GM18505 (cell line): ENCODE measurements around the gene PTGDS.

ENCODE experiments used
- ATAC-seq: cut with Tn5 transposase; IDR thresholded peaks from one replicate; pipeline ENCODE4 v1.9.1; 2021; ENCODE audit not compliant: unreplicated experiment
- POLR2A ChIP-seq: IDR thresholded peaks from 4 replicates; pipeline ENCODE4 v1.6.1; 2011; ENCODE audit warnings: borderline replicate concordance; ENCODE audit not compliant: insufficient read depth, insufficient read length; ENCODE audit errors: extremely low read depth

Gene PTGDS

DNA sequence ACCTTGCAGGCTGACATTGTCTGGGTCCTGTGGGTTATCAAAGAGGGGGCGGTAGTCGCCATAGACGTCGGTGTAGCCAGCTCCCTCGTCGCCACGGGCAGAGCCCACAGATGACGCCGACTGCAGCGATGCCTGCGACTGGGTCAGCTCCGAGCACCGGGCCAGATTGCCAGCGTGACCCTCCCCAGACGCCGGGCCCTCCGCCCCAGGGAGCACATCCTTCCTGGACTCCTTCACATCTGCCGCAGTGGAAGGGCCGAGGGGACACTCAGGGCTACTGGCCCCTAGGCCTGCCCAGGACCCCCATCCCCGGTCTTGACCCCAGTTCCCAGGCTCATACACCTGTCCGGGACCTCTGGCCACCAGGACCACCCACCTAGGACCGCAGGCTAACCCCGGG is 36.9 kb downstream of the PTGDS start:
- no peak for TF ChIP-seq POLR2A
- ATAC-seq: no peak

DNA sequence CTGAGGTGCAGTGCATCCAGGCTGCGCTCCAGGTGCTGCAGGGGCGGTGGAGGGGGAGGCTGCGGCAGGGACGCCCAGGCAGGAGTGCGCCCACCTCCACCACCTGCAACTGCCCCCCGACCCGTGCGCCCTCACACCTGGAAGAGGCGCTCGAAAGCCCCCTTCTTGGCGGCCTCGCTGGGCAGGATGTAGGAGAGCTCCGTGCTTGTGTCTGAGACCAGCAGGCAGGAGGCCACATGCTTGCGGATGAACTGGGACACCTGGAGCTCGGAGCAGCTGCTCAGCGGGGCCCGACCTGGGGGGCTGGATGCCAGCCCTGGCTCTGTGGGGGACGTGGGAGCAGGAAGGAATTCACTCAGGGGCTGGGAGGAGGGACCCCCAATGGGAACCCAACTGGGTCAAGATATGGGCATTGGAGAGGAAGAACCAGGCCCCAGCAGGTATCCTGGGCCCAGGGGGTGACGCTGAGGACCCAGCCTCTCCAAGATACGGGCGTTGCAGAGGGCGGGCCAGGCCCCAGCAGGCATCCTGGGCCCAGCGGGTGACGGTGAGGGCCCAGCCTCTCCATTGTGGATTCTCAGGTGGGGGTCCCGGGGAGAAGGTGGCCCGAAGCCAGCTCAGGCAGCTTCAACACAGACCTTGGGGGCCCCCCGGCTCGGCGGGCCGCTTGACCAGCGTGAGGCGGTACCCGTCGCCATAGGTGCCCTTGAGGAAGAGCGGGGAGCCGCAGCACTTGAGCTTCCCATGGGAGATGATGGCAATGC is 37.7 kb downstream of the PTGDS start:
- no peak for TF ChIP-seq POLR2A

DNA sequence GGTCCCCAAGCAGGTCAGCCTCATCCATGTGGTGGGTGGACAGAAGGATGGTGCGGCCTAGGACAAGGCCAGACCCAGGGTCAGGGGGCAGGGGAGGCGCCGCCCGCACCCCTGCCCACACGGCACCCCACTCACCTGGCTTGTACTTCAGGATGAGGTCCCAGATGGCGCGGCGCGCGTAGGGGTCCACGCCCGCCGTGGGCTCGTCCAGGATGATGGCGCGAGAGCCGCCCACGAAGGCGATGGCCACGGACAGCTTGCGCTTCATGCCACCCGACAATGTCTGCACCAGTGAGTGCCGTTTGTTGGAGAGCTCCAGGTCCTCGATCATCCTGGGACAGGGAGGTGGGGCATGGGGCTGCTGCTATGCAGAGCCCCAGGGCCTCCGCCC is 38.2 kb downstream of the PTGDS start:
- no peak for TF ChIP-seq POLR2A
- ATAC-seq: no peak

More for the DNA sequence above, 37.7 kb downstream of the PTGDS start:
- ATAC-seq: no peak

DNA sequence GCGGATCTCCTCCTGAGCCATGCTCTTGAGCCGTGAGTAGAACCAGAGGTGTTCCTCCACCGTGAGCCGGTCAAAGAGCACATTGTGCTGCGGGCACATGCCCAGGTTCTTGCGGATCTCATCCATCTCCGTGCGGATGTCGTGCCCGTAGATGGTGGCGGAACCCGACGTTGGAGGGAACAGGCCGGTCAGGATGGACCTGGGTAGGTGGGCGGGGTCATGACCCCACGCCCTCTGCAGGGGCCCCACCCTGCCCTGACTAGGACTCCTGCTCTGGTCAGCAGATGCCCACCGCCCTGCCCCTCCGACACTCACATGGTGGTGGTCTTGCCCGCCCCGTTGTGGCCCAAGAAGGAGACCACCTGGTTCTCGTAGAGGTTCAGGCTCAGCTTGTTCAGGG is 38.7 kb downstream of the PTGDS start:
- no peak for TF ChIP-seq POLR2A

DNA sequence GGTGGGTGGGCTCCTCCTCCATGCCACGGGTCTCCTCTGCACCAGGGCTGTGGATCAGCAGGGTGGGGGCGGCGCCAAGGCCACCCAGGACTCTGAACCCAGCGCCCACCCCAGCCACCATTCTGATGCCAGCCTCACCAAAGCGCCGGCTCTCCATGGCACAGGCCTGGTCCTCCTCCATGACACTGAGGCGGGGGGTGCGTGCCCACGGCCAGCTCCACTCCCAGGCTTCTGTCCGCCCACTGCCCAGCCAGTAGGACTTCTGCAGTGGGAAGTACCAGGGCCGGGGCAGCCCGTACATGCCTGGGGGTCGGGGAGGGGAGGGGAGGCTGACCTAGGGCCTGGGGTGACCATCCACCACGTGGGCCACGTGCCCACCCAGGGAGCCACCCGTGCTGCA is 39.1 kb downstream of the PTGDS start:
- ATAC-seq: no peak
- TF ChIP-seq POLR2A: no peak

More for the DNA sequence above, 38.7 kb downstream of the PTGDS start:
- no peak for ATAC-seq

DNA sequence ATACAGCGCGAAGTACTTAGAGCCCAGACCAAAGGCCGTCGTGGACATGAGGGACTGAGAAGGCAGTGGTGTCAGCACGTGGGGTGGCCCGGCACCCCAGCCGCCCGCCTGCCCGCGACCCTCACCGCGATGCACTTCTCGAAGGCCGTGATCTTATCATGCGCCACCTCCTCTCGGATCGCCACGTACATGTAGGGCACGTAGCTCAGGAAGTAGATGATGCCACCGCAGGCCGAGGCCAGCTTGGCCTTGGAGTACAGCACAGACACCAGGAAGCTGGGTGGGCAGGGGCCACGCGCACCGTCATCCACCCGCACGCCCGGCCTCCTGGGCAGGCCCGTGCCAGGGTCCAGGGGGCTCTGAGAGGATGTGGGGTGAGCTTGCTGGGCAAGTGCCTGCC is 39.8 kb downstream of the PTGDS start:
- no peak for ATAC-seq
- no peak for TF ChIP-seq POLR2A

DNA sequence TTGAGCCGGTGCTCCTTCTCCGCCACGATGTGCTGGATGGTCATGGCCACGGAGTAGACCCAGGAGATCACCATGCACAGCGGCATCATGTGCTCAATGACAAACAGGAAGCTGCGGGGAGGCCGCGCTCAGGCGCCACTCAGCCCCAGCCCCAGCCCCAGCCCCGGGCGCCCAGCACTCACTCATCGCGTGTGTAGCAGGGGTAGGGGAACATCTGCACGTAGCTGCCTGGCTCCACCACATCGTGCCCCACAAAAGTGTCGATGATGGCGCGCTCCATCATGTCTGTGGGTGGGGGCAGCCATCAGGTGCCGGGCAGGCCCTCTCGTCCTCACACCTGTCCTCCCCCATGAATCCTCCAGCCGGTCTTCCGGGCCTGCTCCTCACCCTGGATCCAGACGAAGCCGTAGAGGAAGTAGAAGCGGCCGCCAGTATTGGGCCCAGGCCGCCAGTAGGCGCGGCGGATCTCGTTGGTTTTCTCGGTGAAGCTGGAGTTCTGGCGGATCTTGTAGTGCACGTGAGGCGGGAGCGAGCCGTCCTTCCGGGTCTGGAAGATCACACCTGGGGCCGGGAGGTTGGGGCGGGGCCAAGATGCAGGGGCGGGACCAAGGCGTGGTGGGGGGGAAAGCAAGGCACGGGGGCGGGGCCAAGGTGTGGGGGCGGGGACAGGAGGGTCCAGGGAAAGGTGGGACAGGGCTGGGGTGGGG is 40.6 kb downstream of the PTGDS start:
- no peak for TF ChIP-seq POLR2A
- no peak for ATAC-seq

DNA sequence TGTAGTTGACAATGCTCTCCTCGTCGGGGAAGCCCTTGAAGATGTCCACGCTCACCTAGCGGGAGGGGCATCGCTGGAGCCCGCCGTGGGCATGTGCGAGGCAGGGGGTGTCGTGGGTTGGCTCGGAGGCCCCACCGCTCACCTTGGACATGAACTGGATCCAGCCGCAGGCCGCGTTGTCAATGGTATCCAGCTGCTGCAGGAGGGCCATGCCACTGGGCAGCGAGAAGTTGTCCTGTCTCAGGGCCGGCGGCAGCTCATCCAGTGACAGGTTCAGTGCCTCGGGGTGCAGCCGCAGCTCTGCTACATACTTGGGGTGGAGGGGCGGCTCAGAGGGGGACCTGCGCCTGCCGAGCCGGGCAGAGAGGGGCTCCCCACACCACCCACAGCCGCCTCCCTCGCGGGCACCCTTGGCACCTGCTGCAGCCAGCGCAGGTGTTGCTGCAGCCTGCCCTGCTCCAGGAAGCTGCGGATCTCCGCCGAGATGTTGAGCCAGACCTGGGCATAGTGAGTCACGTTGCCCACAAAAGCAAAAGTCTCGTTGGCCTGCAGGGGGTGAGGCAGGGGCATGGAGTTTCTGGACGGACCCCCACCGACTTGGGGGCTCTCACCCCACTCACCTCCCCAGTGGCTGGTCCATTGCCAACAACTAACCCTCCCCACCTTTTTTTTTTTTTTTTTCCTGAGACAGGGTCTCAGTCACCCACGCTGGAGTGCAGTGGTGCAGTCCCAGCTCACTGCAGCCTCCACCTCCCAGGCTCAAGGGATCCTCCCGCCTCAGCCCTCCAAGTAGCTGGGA is 41.7 kb downstream of the PTGDS start:
- no peak for ATAC-seq
- TF ChIP-seq POLR2A: no peak

DNA sequence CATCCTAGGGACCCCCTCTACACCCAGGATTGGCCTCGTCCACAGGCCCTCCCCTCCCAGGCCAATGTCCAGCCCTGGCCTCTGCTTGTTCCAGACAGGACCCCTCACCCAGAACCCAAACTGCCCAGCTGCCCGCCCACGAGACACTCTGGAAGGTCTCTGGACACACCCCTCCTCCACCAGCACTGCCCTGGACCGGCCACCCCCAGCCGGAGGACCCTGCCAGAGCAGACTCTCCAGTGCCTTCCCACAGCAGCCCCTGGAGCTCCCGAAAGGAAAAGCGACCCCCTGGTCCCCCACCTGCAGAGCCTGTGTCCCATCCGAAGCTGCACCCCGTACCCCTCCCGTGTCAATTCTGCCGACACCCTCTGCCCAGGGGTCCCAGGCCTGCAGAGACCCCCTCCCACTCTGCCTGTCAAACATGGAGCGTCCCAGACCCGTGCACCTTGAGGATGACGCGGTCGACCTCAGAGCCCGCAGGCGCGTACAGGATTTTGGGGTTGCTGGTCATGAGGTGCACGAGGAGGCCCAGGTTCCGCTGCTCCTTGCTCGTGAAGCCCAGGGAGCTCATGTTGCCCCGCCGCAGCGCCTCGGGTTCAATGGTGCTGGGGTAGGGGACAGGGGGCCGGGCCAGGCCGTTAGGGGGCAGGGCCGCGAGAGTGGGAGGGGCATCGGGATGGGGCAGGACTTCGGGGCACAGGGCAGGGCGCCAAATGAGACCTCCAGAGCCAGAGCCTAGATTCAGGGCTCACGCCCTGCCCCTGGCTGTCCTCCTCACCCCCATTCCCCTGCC is 42.8 kb downstream of the PTGDS start:
- no peak for TF ChIP-seq POLR2A
- no peak for ATAC-seq

DNA sequence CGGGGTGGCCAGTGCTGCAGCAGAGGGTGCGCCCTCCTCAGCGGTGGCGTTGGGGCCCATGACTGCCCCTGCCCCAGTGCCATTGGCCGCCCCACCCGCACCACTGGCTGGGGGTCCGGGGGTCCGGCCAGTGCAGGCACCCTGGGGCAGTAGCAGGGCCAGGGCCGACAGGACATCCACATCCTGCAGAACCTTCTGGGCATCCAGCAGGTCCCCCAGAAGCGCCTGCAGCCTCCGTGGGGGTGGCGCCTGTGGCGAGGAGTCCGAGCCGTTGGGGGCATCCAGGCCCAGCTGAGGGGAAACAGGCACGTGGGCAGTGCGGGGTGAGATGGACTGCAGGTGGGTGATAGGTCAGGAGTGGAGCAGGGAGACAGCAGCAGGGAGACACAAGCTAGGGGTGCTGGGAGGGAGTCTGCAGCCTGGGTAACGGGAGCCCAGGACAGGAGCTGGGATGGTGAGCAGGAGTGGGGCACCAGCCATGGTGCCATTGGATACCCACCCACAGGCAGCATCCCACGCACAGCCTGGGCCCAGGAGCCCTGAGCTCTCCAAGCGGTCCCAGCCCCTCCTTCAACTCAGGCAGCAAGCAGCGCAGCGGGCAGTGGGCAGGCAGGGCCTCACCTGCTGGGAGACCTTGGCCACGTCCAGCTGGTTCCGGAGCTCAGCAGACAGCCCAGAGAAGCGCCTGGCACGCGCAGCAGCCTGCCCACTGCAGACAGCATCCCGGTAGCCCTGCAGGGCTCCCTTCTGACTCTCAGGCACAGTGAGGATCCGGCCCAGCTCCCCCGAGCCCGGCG is 43.7 kb downstream of the PTGDS start:
- no peak for ATAC-seq
- TF ChIP-seq POLR2A: no peak

DNA sequence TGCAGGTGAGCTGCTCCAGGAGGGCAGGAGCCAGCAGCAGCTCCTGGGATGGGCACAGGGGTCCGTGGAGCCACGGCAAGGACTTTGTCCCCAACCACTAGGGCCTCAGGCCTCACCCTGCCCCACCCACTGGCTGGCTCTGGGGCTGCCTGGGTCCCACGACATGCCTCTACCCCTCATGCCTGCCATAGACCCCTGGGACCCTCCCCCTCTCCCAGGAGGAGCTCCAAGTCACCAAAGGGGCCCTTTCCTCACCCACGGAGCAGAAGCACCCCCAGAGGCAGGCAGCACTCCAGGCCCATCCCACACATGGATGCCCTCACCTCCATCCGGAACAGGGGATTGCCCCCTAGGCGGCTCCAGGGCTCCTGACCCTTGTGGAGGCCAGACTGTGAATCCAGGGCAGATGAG is 44.3 kb downstream of the PTGDS start:
- no peak for ATAC-seq
- no peak for TF ChIP-seq POLR2A

DNA sequence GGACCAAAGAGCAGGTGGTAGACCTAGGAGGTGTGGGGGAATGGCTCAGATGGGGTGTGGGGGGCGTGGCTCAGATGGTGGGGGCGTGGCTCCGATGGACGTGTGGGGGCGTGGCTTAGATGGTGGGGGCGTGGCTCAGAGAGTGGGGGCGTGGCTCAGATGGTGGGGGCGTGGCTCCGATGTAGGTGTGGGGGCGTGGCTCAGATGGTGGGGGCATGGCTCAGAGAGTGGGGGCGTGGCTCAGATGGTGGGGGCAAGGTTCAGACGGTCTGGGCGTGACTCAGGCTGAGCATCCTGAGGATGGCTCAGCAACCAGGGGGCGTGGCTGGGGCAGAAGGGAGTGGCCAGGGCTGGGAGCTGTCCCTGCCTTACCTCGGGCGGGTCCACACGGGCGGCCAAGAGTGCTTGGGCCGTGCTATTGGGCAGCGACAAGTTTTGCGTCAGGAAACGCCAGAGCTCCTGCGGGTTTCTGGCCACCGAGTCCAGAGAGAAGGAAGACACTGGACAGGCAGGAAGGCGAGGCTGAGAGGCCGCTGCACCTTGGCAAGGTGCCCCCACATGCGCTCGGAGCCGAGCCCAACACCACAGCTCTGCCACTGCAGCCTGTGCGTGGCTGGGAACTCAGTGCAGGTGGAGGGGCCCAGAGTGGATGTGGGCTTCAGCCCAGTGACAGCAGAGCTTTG is 44.8 kb downstream of the PTGDS start:
- no peak for ATAC-seq
- TF ChIP-seq POLR2A: no peak

DNA sequence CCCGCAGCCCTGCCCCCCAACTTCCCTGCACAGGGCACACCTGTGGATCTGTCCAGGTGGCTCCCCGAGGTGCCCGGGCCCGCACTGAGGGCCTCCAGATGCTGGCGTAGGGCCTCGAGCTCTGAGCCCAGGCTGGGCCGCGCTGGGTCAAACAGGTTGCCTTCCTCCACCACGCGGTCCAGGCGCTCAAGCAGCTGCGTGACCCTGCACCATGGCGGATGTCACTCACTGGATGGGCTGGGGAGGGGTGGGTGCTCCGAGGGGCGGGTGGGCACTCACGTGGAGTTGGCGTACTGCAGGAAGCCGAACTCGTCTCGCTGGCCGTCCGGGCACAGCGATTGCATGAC is 45.3 kb downstream of the PTGDS start:
- no peak for ATAC-seq
- TF ChIP-seq POLR2A: no peak

DNA sequence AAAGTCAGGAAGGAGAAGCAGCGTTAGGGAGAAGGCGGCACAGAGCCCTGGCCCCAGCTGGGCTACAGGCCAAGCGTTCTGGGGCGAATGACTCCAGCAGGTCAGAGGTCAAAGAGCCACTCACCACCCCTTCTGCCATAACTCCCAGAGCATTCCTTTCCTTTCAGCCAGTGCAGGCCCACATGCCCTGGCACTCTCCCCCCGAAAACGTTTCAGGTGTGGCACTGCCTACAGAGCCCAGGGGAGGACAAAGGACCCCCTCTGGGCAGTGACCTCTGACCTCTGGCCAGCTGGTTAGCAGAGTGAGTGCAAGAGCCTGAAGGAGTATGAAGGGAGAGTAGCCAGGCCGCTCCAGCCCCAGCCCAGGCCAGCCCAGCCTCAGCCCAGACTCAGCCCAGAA is 45.9 kb downstream of the PTGDS start:
- no peak for TF ChIP-seq POLR2A
- no peak for ATAC-seq
